DMS 273 (cell line): ENCODE results near the gene PLD2.

Experiments used
- DNase-seq: peaks from one replicate; lab custom pipeline; 2025; ENCODE audit not compliant: unreplicated experiment; lab: John Stamatoyannopoulos, UW

Gene PLD2

GRCh38 chr17:4833178-4833940 is 26.4 kb downstream of the PLD2 start, which contains the start of gene MINK1:
TSS of gene MINK1 (plus strand) at chr17:4833340. CDS start at chr17:4833584, 244 bp downstream.
- DNase-seq = peak; percentile 96

GRCh38 chr17:4833941-4834680 is 27.2 kb downstream of the PLD2 start:
- DNase-seq = peak; percentile 46

GRCh38 chr17:4834681-4835020 is 27.7 kb downstream of the PLD2 start:
- no peak for DNase-seq

- no peak for DNase-seq
Observed at GRCh38 chr17:4836221-4836620, 29.3 kb downstream of the PLD2 start.

- DNase-seq = no peak
Observed at GRCh38 chr17:4837471-4838308, 30.7 kb downstream of the PLD2 start.

GRCh38 chr17:4838309-4838785 is 31.4 kb downstream of the PLD2 start:
- DNase-seq = no peak

- DNase-seq = no peak
Observed at GRCh38 chr17:4839221-4839620, 32.3 kb downstream of the PLD2 start.

GRCh38 chr17:4839965-4840892 is 33.3 kb downstream of the PLD2 start:
- DNase-seq = no peak

GRCh38 chr17:4840893-4841242 is 33.9 kb downstream of the PLD2 start:
- no peak for DNase-seq

- no peak for DNase-seq
Observed at GRCh38 chr17:4842376-4842775, 35.4 kb downstream of the PLD2 start.

- DNase-seq = no peak
Observed at GRCh38 chr17:4843321-4844000, 36.5 kb downstream of the PLD2 start.

- DNase-seq = no peak
Observed at GRCh38 chr17:4845118-4845517, 38.2 kb downstream of the PLD2 start.

GRCh38 chr17:4846635-4847390 is 39.9 kb downstream of the PLD2 start:
- DNase-seq = no peak

GRCh38 chr17:4849011-4849536 is 42.1 kb downstream of the PLD2 start:
- no peak for DNase-seq

GRCh38 chr17:4850246-4850645 is 43.3 kb downstream of the PLD2 start:
- no peak for DNase-seq

GRCh38 chr17:4851084-4851483 is 44.1 kb downstream of the PLD2 start:
- DNase-seq = no peak

- DNase-seq = peak; percentile 45
Observed at GRCh38 chr17:4852567-4853207, 45.7 kb downstream of the PLD2 start.

- DNase-seq = no peak
Observed at GRCh38 chr17:4853208-4853671, 46.3 kb downstream of the PLD2 start.
